ENCODE measurements around the gene WWOX. TPM values are rescaled to one million over a fixed set of nuclear protein-coding genes. Genes with fewer than 3 reads are reported as not detected.
A peak's percentile ranks its signal among the peaks of the same experiment; 100 is the strongest.

The WWOX gene
- total and polyA plus RNA-seq, 4 donors: 5.4 to 61.5 (median 18.4) TPM

GRCh38 chr16:78211946-78212345, 112.5 kb downstream of the WWOX start:
- H3K36me3 ChIP-seq (ENCODE audit: control insufficient read depth in 4 of 4, insufficient read depth in 4 of 4, low read length in 4 of 4): no peaks in the 10 kb centered on the region
- DNase-seq: peak in 2 of 3 donors; percentile 38 to 45
- WGBS, 2 donors: 79 to 88% methylated on average over 2 of the region's 2 CpGs
- H3K9me3 ChIP-seq (ENCODE audit: control insufficient read depth in 4 of 4, insufficient read depth in 3 of 4, low read length in 3 of 4): no peaks in the 10 kb centered on the region
- H3K4me3 ChIP-seq: no peak overlapping the region
- peaks cover 0 to 48% (median 20%) of the 10 kb centered on the region in 5 donors for H3K4me1 ChIP-seq (ENCODE audit: control insufficient read depth in 5 of 5, insufficient read depth in 5 of 5, low read length in 5 of 5)
- peak; percentile 60 for ATAC-seq (ENCODE audit: insufficient read depth, low FRiP score)
- H3K9ac ChIP-seq (ENCODE audit: insufficient read depth in 1 of 2, low read length in 2 of 2): no peak overlapping the region
- no peaks in the 10 kb centered on the region for H3K27me3 ChIP-seq (ENCODE audit: control insufficient read depth in 3 of 3, insufficient read depth in 3 of 3, low read length in 2 of 3)
- TF ChIP-seq, protein P1, sequence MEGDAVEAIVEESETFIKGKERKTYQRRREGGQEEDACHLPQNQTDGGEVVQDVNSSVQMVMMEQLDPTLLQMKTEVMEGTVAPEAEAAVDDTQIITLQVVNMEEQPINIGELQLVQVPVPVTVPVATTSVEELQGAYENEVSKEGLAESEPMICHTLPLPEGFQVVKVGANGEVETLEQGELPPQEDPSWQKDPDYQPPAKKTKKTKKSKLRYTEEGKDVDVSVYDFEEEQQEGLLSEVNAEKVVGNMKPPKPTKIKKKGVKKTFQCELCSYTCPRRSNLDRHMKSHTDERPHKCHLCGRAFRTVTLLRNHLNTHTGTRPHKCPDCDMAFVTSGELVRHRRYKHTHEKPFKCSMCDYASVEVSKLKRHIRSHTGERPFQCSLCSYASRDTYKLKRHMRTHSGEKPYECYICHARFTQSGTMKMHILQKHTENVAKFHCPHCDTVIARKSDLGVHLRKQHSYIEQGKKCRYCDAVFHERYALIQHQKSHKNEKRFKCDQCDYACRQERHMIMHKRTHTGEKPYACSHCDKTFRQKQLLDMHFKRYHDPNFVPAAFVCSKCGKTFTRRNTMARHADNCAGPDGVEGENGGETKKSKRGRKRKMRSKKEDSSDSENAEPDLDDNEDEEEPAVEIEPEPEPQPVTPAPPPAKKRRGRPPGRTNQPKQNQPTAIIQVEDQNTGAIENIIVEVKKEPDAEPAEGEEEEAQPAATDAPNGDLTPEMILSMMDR (IDR thresholded peaks at IDR 0.05; ENCODE audit: control extremely low read depth, extremely low read depth): no peak
- H3K27ac ChIP-seq (ENCODE audit: low read depth in 1 of 2, low read length in 1 of 2): peak overlapping the region in 1 of 2 donors; percentile 37

DNA sequence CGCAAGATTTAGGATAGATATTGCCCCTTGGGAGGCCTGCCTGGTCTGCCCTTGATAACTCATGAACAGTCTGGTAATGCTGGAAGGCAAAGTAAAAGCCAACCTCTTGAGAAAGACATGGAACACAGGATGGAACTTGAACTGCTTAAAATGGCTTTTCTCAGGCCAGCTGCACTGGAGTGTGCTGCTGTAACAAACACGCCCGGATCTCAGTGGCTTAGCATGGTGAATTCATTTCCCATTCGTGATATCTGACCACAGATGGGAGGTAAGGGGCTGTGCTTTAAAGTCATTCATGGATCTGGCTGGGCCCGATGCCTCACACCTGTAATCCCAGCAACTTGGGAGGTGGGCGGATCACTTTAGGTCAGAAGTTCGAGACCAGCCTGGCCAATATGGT, 113.2 kb downstream of the WWOX start:
- no peak for DNase-seq
- H3K36me3 ChIP-seq (ENCODE audit: control insufficient read depth in 4 of 4, insufficient read depth in 4 of 4, low read length in 4 of 4): no peaks in the 10 kb centered on the region
- H3K4me1 ChIP-seq (ENCODE audit: control insufficient read depth in 5 of 5, insufficient read depth in 5 of 5, low read length in 5 of 5): peaks cover 0 to 56% (median 25%) of the 10 kb centered on the region in 5 donors
- no peaks in the 10 kb centered on the region for H3K27me3 ChIP-seq (ENCODE audit: control insufficient read depth in 3 of 3, insufficient read depth in 3 of 3, low read length in 2 of 3)
- 96 to 98% methylated on average over 7 of the region's 7 CpGs for WGBS, 2 donors
- no peaks in the 10 kb centered on the region for H3K9me3 ChIP-seq (ENCODE audit: control insufficient read depth in 4 of 4, insufficient read depth in 3 of 4, low read length in 3 of 4)
- TF ChIP-seq, protein P1 (IDR thresholded peaks at IDR 0.05; ENCODE audit: control extremely low read depth, extremely low read depth): no peak
- peak overlapping the region in 1 of 2 donors; percentile 37 for H3K27ac ChIP-seq (ENCODE audit: low read depth in 1 of 2, low read length in 1 of 2)
- H3K4me3 ChIP-seq: no peak overlapping the region
- no peak for ATAC-seq (ENCODE audit: insufficient read depth, low FRiP score)
- no peak overlapping the region for H3K9ac ChIP-seq (ENCODE audit: insufficient read depth in 1 of 2, low read length in 2 of 2)

DNA sequence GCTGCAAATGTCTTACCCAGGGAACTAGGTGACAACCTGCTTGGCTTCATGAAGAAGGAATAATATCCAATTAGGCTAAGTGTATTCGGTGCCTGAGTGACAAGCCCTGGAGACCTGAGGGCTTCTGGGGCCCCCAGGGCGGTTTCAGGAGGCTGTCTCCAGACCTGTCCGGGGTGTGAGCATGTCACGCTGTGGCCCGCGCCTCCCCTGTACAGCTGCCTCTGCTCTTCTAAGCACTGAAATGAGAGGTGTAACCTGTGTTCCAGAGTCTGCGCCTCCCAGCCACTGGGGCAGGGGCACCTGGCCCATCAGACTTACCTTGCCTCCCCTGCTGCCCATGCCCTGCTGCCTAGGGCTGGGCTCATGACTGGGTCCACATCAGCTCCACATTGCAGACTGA, 114.3 kb downstream of the WWOX start:
- Histone ChIP-seq H3K9ac (ENCODE audit: insufficient read depth in 1 of 2, low read length in 2 of 2) (no peak overlapping the region), H3K4me1 (ENCODE audit: control insufficient read depth in 5 of 5, insufficient read depth in 5 of 5, low read length in 5 of 5) (peaks cover 0 to 57% (median 25%) of the 10 kb centered on the region in 5 donors), H3K9me3 (ENCODE audit: control insufficient read depth in 4 of 4, insufficient read depth in 3 of 4, low read length in 3 of 4) (no peaks in the 10 kb centered on the region), H3K4me3 (no peak overlapping the region), H3K27ac (ENCODE audit: low read depth in 1 of 2, low read length in 1 of 2) (peak overlapping the region in 1 of 2 donors; percentile 38), H3K27me3 (ENCODE audit: control insufficient read depth in 3 of 3, insufficient read depth in 3 of 3, low read length in 2 of 3) (no peaks in the 10 kb centered on the region), H3K36me3 (ENCODE audit: control insufficient read depth in 4 of 4, insufficient read depth in 4 of 4, low read length in 4 of 4) (no peaks in the 10 kb centered on the region)
- ATAC-seq (ENCODE audit: insufficient read depth, low FRiP score) (no peak), DNase-seq (no peak)
- 94 to 98% methylated on average over 7 of the region's 7 CpGs for WGBS, 2 donors
- TF ChIP-seq, protein P1 (IDR thresholded peaks at IDR 0.05; ENCODE audit: control extremely low read depth, extremely low read depth): no peak

GRCh38 chr16:78215222-78215621, 115.8 kb downstream of the WWOX start:
- DNase-seq: no peak
- ATAC-seq (ENCODE audit: insufficient read depth, low FRiP score): no peak
- 97 to 98% methylated on average over 9 of the region's 9 CpGs for WGBS, 2 donors

More at GRCh38 chr16:78215222-78215621, 115.8 kb downstream of the WWOX start:
- Histone ChIP-seq H3K4me3 (no peak overlapping the region), H3K9ac (ENCODE audit: insufficient read depth in 1 of 2, low read length in 2 of 2) (no peak overlapping the region), H3K9me3 (ENCODE audit: control insufficient read depth in 4 of 4, insufficient read depth in 3 of 4, low read length in 3 of 4) (no peaks in the 10 kb centered on the region), H3K36me3 (ENCODE audit: control insufficient read depth in 4 of 4, insufficient read depth in 4 of 4, low read length in 4 of 4) (no peaks in the 10 kb centered on the region), H3K27ac (ENCODE audit: low read depth in 1 of 2, low read length in 1 of 2) (no peak overlapping the region), H3K27me3 (ENCODE audit: control insufficient read depth in 3 of 3, insufficient read depth in 3 of 3, low read length in 2 of 3) (no peaks in the 10 kb centered on the region), H3K4me1 (ENCODE audit: control insufficient read depth in 5 of 5, insufficient read depth in 5 of 5, low read length in 5 of 5) (peaks cover 0 to 59% (median 31%) of the 10 kb centered on the region in 5 donors)
- TF ChIP-seq, protein P1 (IDR thresholded peaks at IDR 0.05; ENCODE audit: control extremely low read depth, extremely low read depth): no peak
